GM18520 (cell line): ENCODE results near the gene PPP1CC.
"Not testable (repeated sequence)": the region's sequence is repeated elsewhere in the genome, so short reads cannot be mapped to it uniquely, and the experiment has no call there.

ENCODE experiments used
- ATAC-seq: cut with Tn5 transposase; IDR thresholded peaks from one replicate; pipeline ENCODE4 v1.9.1; 2021; ENCODE audit not compliant: unreplicated experiment

The PPP1CC gene

DNA sequence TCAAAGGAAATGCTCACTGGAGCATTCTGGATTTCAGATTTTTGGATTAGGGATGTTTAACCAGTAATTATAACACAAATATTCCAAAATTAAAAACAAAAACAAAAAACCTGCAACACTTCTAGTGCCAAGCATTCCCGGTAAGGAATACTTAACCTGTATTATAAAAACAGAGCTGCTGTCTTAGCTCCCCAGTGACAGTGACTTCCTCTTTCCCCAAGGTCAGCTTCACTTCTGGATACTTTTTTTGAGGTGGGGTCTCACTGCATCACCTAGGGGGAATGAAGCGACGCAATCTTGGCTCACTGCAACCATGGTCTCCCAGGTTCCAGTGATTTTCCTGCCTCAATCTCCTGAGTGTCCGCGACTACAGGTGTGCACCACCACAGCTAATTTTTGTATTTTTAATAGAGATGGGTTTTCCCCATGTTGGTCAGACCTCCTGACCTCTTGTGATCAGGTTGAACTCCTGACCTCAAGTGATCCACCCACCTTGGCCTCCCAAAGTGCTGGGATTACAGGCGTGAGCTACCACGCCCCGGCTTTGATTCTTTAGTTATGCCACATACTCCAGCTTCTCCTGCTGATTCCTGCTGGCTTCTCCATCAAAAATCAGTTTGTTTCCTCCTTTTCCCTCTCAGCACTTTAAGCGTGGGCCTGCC, 15.9 kb downstream of the PPP1CC start:
- ATAC-seq = no peak

DNA sequence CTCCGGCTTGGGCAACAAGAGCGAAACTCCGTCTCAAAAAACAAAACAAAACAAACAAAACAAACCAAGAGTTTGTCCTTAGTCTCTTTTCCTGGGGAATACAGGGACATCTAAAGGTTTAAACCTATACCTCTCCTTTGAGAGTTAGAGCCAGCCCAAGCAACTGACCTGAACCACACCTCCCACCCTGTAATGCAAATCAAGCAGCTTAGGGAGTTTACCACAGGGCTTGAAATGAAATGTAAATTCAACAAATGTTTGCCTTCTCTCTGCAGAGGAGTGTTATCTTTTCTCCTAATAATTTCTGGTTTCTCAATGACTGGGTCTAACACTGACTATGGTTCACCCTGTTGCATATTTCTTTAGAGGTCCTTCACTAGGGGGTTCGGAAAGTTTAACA, 16.7 kb downstream of the PPP1CC start:
- no peak for ATAC-seq

DNA sequence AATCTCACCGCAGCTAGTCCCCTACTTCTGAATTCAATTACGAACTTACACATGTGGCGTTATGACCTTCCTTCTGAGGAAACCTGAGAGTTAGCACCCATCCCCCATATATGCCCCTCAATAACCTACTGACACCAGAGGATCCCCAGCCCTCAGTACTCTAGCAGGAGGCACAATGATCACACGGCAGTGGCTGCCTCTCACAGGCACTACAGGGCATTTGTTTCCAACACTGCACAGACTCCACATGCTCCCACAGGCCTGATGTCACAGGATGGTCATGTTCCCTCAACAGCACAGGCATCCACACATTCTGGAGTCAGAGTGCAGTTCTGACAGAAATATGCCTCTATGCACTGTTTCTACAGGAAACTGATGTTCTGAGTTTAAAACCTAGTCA, 17.4 kb downstream of the PPP1CC start:
- no peak for ATAC-seq

DNA sequence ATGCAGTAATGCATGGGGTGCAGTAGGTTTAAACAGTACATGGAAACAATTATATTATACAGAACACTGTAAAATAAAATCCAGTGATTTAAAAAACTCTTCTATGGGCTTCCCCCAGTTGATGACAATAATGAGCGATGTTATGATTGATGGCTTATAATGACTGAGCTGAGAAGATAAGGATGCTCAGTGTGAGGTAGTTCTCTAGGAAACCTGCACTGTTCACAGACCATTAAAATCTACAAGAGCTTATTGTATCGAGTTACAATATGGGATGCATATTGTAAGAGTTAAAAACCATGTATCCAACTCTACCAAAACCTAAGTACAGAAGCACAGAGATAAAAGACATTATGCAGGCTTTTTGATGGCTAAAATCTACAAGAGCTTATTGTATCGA, 19.8 kb downstream of the PPP1CC start:
- not testable (repeated sequence) for ATAC-seq

DNA sequence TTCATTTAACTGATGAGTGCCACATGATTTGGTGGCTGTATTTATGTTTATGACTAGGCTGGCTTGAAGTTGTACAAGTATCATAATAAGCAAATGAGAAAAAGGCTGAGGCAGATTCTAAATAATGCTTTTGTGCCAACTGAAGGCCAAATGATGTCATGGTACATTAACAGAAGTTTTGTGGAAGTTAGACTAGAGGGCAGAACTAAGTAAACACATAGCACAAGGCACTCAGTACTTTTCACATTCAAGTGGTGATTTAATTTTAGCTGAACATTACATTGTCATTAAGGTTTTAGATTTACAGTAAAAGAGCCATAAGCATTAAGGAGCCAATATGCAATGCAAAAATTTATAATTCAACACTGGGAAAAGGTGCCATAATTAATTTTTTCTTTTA, 21.1 kb downstream of the PPP1CC start:
- no peak for ATAC-seq

DNA sequence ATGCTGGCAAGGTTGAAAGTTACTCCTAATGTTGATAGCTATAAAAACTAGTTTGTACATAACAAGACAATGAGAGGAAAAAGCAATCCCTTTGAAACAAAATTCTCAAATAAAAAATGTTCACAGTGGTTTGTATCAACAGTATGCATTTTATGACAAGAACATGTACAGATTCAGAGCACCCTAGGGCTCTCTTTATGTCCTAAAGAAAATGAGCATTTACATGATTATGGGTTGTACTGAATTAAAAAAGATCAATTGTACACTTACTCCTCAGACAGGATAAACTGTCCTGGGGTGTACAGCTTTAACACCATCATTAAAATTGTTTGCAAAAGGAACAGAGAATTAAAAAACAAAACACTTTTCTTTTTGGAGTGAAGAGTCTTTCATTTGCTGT, 22.2 kb downstream of the PPP1CC start:
- ATAC-seq = no peak

DNA sequence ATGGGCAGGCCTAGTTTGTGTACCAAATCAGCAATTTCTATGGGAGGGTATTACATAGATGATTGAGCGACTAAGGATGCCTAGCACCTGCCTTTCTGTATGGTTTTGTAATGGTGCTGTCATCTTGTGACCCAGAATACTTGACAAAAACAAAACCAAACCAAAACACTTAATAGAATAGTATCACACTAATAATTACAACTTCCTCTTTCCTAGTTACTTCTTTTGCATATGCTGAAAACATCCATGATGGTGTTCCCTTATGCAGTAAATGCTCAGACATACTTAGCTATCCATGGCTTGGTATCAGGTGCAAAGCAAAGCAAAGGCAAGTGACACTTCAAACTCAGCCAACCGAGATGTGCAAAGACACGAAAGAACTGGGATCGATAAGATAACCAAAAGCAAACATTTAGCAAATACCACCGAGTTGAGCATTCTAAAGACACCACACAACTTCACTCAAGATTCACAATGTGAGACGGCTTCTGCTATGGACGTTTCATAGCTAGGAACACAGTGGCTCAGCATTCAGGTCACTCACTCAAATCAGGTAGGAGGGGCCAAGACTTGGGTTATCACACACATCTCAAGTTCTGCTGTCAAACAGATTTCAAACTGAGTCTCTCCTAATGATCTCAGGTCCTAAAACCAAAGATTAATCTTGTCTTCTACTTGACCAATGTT, 24.3 kb downstream of the PPP1CC start:
- ATAC-seq = no peak

DNA sequence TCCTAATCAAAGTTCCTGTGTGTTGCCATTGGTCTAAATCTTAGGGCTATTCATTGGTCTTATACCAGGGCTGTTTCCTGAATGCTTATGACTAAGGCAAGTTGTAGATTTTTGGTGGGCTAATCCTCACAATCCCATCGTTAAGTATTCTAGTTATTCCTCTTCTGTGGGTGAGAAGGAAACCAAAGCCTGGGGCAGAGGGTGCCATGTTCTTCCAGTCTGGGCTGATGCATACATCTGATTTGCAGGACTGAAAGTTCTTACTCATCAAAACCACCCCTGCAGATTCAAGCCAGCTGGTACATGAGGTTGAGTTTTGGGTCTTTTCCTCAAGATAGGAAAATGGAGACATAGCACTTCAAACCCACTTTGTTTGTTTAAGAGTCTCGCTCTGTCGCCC, 25.7 kb downstream of the PPP1CC start:
- ATAC-seq = no peak

DNA sequence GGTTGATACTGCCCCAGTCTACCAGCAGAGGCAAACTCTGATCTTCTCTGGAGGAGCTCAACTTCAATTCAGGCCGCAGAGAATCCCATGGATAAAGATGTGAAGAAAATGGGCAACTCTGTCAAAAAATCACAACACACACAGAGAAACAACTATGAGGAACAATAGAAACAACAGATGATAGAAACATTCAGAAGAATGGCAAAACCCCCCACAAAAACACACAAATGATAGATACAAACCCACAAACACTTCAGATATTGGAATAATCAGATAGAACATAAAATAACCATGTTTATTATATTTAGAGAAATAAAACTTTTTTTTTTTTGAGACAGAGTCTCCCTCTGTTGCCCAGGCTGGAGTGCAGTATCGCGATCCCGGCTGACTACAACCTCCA, 33.8 kb downstream of the PPP1CC start:
- no peak for ATAC-seq

DNA sequence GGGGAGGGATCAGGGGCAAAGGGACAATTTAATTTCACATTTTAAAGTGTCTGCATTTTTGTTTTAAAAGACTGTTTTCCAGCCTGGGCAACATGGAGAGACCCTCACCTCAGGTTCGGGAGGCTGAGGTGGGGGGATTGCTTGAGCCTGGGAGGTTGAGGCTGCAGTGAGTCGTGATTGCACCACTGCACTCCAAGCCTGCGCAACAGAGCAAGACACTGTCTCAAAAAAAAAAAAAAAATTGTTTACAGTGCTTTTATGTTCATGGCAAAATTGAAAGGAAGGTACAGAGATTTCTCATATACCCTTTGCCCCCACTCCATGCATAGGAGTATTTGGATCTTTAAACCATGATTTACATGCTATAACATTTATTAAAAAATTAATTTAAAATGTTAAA, 37.4 kb downstream of the PPP1CC start:
- no peak for ATAC-seq

DNA sequence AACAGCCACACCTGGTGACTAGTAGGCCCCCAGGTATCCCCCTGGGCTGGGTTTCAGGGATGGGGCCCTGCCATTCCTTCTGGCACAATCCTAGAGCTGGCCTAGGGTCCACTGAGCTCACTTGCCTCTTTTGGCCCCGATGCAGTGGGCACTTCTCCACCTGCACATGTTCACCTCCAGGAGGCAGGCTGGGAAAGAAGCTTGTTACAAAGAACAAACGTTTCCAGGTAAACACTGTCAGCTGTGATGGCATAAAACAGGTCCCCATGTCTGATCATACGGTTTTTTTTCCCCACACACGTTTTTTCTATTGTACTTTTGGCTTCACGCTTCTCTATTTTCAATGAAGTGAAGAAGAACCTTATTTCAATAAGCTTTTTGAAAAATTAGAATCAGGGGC, 37.9 kb downstream of the PPP1CC start:
- no peak for ATAC-seq

DNA sequence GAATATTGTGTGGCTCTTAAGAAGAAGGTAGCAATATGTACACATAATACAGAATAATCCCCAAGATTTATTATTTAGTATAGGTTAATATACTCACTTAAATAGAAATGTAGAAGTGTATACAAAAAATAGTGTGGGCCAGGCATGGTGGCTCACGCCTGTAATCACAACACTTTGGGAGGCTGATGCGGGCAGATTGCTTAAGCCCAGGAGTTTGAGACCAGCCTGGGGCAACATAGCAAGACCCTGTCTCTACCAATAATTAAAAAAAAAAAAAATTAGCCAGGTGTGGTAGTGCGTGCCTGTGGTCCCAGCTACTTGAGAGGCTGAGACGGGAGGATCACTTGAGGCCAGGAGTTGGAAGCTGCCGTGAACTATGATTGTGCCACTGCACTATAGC, 38.5 kb downstream of the PPP1CC start:
- no peak for ATAC-seq

DNA sequence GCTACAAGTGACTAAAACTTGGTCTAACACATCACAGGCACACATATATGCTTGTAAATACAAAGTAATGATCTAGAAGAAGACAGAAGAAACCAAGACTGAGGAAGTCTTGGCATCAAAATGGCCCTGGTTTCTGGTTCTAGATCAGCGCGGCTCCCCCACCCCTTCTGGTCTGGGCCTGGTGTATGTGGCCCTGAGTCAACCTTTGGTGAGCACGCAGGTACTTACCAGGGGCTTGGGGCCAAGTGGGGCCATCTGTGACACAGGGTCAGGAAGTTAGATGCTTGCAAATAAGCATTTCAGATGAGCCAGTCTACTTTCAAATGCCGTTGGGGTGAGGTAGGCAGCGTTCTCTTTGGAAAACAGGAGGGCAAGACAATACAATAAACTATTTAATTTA, 40.6 kb downstream of the PPP1CC start:
- no peak for ATAC-seq

DNA sequence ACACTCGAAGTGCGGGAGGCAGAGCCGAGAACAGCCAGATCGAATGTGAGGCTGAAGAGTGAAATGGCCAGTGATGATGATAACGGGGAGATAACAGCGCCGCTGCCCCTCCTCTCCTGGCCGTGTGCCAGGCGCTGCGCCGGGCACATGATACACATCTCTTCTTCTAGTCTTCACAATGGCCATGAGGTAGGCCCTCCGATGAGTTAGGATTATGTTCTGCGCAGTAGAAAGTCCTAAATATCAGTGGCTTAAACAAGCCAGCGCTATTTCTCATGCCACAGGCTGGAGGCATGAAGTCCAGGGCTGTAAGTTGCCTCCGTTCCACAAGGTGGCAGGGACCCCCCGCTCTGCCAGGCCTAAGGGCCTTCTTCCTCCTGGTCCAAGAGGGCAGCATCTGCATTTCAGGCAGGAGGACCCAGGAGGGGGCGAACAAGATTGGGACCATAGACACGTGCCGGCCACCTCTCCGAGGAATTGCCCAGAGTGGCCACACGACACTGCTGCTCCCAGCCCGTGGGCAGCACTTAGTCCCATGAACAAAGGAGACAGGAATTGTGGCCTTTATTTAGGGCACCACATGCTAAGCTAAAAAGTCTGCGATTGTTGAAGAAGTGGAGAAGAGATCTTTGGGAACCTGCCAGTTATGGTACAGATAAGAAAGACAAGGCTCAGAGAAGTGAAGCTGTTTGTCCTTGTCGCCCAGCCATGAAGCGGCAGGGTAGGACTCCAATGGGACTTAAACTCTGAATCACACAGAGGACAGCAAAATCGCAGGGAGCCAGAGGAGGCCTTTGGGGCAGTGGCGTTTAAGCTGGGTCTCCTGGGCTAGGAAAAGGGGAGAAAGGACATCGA, 42.9 kb downstream of the PPP1CC start:
- no peak for ATAC-seq

DNA sequence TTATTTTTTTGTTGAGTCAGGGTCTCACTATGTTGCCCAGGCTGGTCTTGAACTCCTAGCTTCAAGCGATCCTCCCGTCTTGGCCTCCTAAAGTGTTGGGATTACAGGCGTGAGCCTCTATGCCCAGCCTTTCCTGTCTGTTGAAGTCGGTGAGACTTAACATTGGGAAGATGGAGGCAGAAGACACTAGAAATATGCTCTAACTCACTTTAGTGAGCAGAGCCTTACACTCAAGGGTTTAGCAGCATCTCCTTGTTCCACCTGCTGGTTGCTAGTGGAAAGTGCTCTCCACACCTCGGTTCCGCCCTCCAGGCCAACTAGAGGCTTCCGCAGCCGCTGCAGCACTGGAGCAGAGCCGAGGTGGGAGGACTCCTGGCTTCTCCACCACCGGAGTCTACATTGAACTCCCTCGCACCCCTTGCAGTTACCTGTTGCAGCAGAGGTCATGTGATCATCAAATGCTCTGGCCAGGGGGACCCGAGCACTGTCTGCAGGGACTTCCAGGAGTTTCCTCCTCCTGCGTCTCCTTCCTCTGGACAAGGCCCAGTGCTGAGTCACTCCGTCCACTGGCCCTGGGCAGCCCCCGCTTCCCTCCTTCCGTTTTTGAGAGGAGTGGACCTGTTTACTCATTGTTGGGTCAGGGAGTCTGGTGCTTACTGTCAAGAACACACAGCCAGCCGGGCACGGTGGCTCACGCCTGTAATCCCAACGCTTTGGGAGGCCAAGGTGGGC, 44.4 kb downstream of the PPP1CC start:
- peak; percentile 81 for ATAC-seq

DNA sequence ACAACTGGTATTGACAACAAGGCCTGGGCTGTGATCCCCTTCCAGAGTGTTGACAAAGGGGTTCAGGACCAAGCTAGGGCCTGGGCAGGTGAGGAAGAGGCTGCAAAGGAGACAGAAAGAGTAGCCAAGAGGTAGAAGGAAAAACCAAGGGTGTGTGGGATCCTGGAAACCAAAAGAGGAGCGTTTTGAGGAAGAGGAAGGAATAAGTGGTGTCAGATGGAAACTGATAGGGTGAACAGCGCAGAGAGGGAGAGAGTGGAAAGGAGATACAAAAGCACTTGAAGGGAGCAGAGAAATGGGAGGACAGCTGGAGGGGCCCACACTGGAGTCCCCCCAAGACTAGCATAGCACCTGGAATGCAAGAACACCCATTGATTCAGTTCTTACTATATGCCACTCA, 45.5 kb downstream of the PPP1CC start:
- no peak for ATAC-seq

DNA sequence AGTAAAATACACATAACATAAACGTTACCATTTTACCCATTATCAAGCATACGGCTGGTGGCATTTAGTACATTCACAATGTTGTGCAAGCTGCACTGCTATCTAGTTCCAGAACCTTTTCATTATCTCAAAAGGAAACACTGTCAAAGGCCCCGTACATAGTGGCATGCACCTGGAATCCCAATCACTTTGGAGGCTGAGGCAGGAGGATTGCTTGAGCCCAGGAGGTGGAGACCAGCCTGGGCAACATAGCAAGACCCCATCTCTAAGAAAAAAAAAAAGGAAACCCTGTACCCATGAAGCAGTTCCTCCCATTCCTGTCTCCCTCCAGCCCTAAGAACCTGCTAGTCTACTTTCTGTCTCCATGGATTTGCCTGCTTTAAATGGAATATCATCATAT, 46.4 kb downstream of the PPP1CC start:
- no peak for ATAC-seq

DNA sequence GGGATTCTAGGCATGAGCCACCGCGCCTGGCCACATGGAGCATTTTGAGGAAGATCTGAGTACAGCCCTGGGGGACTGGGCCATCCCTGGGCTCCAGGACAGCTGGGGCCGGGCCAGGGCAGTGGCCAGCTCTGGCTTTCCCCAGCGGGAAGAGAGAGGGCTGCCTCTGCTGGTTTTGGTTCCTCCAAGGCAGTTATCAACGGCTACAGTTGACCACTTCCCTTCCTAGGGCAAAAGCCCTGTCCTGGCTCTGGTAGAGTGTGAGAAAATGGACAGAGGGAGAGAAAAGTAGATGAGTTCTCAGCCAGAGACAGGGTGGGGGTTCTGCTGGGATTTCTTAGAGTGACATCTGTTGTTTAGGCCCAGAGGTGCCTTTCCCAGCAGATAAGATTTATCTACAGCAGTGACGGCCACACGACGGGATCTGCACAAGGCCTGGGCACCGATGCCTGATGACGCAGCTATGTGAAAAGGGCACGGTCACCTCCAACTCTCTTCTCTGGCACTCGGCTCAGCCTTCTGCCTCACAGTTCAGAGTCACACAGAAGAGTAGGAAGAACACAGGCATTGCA, 48.3 kb downstream of the PPP1CC start:
- no peak for ATAC-seq

DNA sequence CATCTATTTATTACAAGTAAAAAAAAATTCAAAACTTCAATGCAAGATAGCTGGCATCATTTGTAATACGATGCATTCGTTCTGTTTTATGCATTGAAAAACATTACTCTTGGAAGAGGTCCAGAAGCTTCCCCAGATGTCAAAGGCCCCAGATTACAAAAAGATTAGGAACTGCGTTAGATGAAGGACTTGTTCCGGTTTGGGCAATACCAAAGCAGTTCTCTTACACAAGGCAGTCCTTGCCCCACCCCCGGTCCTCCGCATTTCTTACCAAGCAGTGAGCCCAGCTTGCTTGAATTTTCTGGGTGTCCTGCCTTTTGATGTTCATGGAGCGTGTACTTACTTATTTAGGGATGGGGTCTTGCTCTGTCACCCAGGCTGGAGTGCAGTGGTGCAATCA, 49.0 kb downstream of the PPP1CC start:
- no peak for ATAC-seq

DNA sequence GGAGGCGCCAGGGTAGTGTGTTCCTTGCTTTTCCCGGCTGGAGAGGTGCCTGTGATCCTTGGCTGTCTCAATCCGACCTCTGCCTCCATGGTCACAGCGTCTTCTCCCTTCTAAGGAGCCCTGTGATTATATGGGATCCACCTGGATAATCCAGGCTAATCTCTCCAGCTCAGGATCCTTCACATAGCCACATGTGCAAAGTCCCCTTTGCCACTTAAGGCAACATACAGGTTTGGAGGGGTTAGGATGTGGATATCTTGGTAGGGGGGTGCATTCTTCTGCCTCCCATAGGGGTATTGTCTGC, 52.6 kb downstream of the PPP1CC start:
- ATAC-seq = no peak
